ENCODE data around the gene PPP1R10. TPM values are rescaled to one million over a fixed set of nuclear protein-coding genes. Genes with fewer than 3 reads are reported as not detected.

Gene PPP1R10
- polyA plus RNA-seq, 2 of the 4 experiments (the other 2 are of a cell fraction): 26.4 to 37.6 TPM

GRCh38 chr6:30571075-30571761 lies 45.8 kb downstream of the PPP1R10 start, which contains the start of gene ABCF1 (continued):
- TF ChIP-seq HES2 (IDR thresholded peaks at IDR 0.05) (no peak), RCOR1 (IDR thresholded peaks at IDR 0.05; ENCODE audit: low read depth, low read length) (no peak), BHLHE40 (IDR thresholded peaks at IDR 0.05; ENCODE audit: low read depth, low read length) (peak; percentile 99), ZC3H11A (IDR thresholded peaks at IDR 0.05) (no peak), RNF2 (IDR thresholded peaks at IDR 0.05; ENCODE audit: borderline replicate concordance, low read depth) (no peak), TFCP2L1 (CRISPR knock-in tag; IDR thresholded peaks at IDR 0.05) (no peak), EHMT2 (IDR thresholded peaks at IDR 0.05; ENCODE audit: low read depth) (no peak), HOXB5 (CRISPR knock-in tag; IDR thresholded peaks at IDR 0.05) (no peak; the same call in 1 of the 2 replicates), SMC3 (IDR thresholded peaks at IDR 0.05) (no peak)

GRCh38 chr6:30570740-30571074 lies 46.3 kb downstream of the PPP1R10 start:
- TF ChIP-seq NPAS2 (CRISPR knock-in tag; IDR thresholded peaks at IDR 0.05; ENCODE audit: borderline replicate concordance): no peak
- no peak for TF ChIP-seq CHD4 (IDR thresholded peaks at IDR 0.05; ENCODE audit: borderline replicate concordance)
- no peak for TF ChIP-seq JUNB (IDR thresholded peaks at IDR 0.05)
- TF ChIP-seq SREBF2 (IDR thresholded peaks at IDR 0.05): no peak
- 0 out of 2 replicates have a peak, but pooled peaks have one; percentile 31 for TF ChIP-seq ZSCAN20 (CRISPR knock-in tag; IDR thresholded peaks at IDR 0.05)
- no peak for TF ChIP-seq ESRRA (IDR thresholded peaks at IDR 0.05; ENCODE audit: borderline replicate concordance, low read length)
- no peak for TF ChIP-seq RAD21 (conservative IDR thresholded peaks at IDR 0.05 in 1 of 2, IDR thresholded peaks at IDR 0.05 in 1 of 2)
- peak overlapping the region; percentile 52 for H3K4me3 ChIP-seq
- POLR2A ChIA-PET: interaction anchor here (0.5 to 1.6 kb wide), 10 partner anchors 9 to 1103 kb away, joined by 3 to 15 read pairs (median 4); partner anchors contain the start of genes GNL1, MRPS18B and PRR3
- peaks cover 14% of the 10 kb centered on the region for H3K4me1 ChIP-seq
- CTCF ChIA-PET: interaction anchor here (1.4 to 1.8 kb wide), 2 partner anchors 22 to 30 kb away, joined by 4 to 5 read pairs; no protein-coding TSS in a partner anchor
- H3K4me2 ChIP-seq: peak overlapping the region; percentile 86
- peak in 1 of 2 experiments; percentile 12 for DNase-seq (ENCODE audit: low read depth in 1 of 2, low spot score in 1 of 2)
- WGBS (ENCODE audit: missing lambda C conversion rate): 6% methylated on average over 18 of the region's 18 CpGs
- ATAC-seq: peak; percentile 30 to 51; a peak in 5 of 6 replicates
- H3K9me3 ChIP-seq: no peaks in the 10 kb centered on the region
- FAIRE-seq: no peak
- H3K27ac ChIP-seq: peak overlapping the region; percentile 89 to 99

- ChIA-PET POLR2A (interaction anchor here (1.3 to 1.6 kb wide), 4 partner anchors 13 to 48 kb away, joined by 3 to 15 read pairs (median 5); partner anchors contain the start of genes GNL1, MRPS18B and PRR3), CTCF (interaction anchor here (1.4 to 1.8 kb wide), 2 partner anchors 22 to 29 kb away, joined by 4 to 5 read pairs; no protein-coding TSS in a partner anchor)
- no peak for DNase-seq (ENCODE audit: low read depth in 1 of 2, low spot score in 1 of 2)
- ATAC-seq: no peak
- Histone ChIP-seq H3K4me2 (peak overlapping the region; percentile 86), H3K9me3 (no peaks in the 10 kb centered on the region), H3K4me1 (peaks cover 14% of the 10 kb centered on the region), H3K4me3 (peak overlapping the region; percentile 52; the same call in 2 of the 3 replicates), H3K27ac (no peak overlapping the region; a peak in 1 of 6 replicates)
- 28% methylated on average over 1 of the region's 1 CpG for WGBS (ENCODE audit: missing lambda C conversion rate)
- FAIRE-seq: no peak
- no peak for TF ChIP-seq ZFP36 (IDR thresholded peaks at IDR 0.05; ENCODE audit: borderline replicate concordance, partially characterized antibody)
- no peak for TF ChIP-seq USF2 (IDR thresholded peaks at IDR 0.05)
- no peak for TF ChIP-seq RARB (CRISPR knock-in tag; IDR thresholded peaks at IDR 0.05)
- no peak for TF ChIP-seq ZSCAN20 (CRISPR knock-in tag; IDR thresholded peaks at IDR 0.05)
- no peak for TF ChIP-seq CBX2 (IDR thresholded peaks at IDR 0.05; ENCODE audit: borderline replicate concordance, low read depth)
- no peak for TF ChIP-seq SMC3 (IDR thresholded peaks at IDR 0.05)
- no peak for TF ChIP-seq FOSL2 (IDR thresholded peaks at IDR 0.05)
- TF ChIP-seq FOSL2 (CRISPR knock-in tag; IDR thresholded peaks at IDR 0.05): no peak
- TF ChIP-seq ELK1 (IDR thresholded peaks at IDR 0.05; ENCODE audit: low read depth, low read length): no peak
- no peak for TF ChIP-seq E2F6 (IDR thresholded peaks at IDR 0.05; ENCODE audit: borderline replicate concordance, low read depth)
- no peak for TF ChIP-seq MAZ (IDR thresholded peaks at IDR 0.05; ENCODE audit: borderline replicate concordance, low read depth, low read length)
- no peak for TF ChIP-seq ESRRA (IDR thresholded peaks at IDR 0.05; ENCODE audit: borderline replicate concordance, low read length)
- TF ChIP-seq HES2 (IDR thresholded peaks at IDR 0.05): no peak
- TF ChIP-seq MYC (IDR thresholded peaks at IDR 0.05; ENCODE audit: borderline replicate concordance, low read length): no peak
- TF ChIP-seq CTCF (IDR thresholded peaks at IDR 0.05): no peak
- TF ChIP-seq ATOH8 (CRISPR knock-in tag; IDR thresholded peaks at IDR 0.05; ENCODE audit: low read depth): no peak
- TF ChIP-seq NR3C1 (IDR thresholded peaks at IDR 0.05): no peak
These were observed 46.8 kb downstream of the PPP1R10 start for GRCh38 chr6:30570263-30570662.

All from A549 (cell line).